Suprapubic skin (tissue), 3 donors: Measurements from ENCODE around the gene C11orf86.

Experiments
- CTCF ChIP-seq, 2 donors: fragments of 200-600 bp in 1 of 2; fragments of 450-650 bp in 1 of 2; sonication (generic) in 1 of 2; IDR thresholded peaks; one replicate each; pipeline ENCODE4 v1.5.1; 2016 to 2019; ENCODE audit warnings: antibody characterized with exemption in 2 of 2, mild to moderate bottlenecking in 1 of 2, moderate library complexity in 1 of 2
- EP300 ChIP-seq: sonication (generic); formaldehyde crosslinking; IDR thresholded peaks from one replicate; pipeline ENCODE4 v1.6.1; 2017; ENCODE audit warnings: antibody characterized with exemption

GRCh38 chr11:66964495-66964894 is 10.6 kb upstream of the C11orf86 start:
- TF ChIP-seq CTCF (IDR thresholded peaks at IDR 0.05) (no peak), EP300 (no peak)
